Lower leg skin (tissue), 3 donors: ENCODE data around the gene GPR37L1.
"Not testable (repeated sequence)": the region's sequence is repeated elsewhere in the genome, so short reads cannot be mapped to it uniquely, and the experiment has no call there.

ENCODE experiments used
- CTCF ChIP-seq, 3 donors: fragments of 450-650 bp; IDR thresholded peaks; one replicate each; pipeline ENCODE4 v1.5.1; 2016; ENCODE audit warnings: antibody characterized with exemption in 3 of 3, mild to moderate bottlenecking in 3 of 3, moderate library complexity in 2 of 3
- POLR2A ChIP-seq, 2 donors: fragments of 450-650 bp; IDR thresholded peaks; one replicate each; pipeline ENCODE4 v1.6.1; 2016 to 2017; ENCODE audit warnings: antibody characterized with exemption in 2 of 2, mild to moderate bottlenecking in 1 of 2, moderate library complexity in 1 of 2

DNA sequence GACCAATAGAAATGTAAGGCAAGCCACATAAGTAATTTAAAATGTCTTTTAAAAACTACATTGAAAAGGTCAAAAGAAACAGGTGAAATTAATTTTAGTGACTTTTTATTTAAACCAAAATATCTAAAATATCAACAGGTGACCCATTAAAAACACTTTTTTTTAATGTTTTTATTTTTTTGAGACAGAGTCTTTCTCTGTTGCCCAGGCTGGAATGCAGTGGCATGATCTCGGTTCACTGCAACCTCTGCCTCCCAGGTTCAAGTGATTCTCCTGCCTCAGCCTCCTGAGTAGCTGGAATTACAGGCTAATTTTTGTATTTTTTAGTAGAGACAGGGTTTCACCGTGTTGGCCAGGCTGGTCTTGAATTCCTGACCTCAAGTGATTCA lies 58.0 kb downstream of the GPR37L1 start:
- not testable (repeated sequence) for TF ChIP-seq CTCF, POLR2A (IDR thresholded peaks at IDR 0.05)
